Right lobe of liver (tissue), 4 donors: ENCODE measurements around the gene ART4.

Experiments used
- POLR2A ChIP-seq: fragments of 450-650 bp; IDR thresholded peaks from one replicate; pipeline ENCODE4 v1.6.1; 2017; ENCODE audit warnings: antibody characterized with exemption, mild to moderate bottlenecking
- TF ChIP-seq, protein P1 (sequence below), 4 donors: fragments of 200-600 bp in 3 of 4; fragments of 450-650 bp in 1 of 4; IDR thresholded peaks; one replicate each; pipeline versions ENCODE4 v1.5.1 to v1.8.0; 2016 to 2022; ENCODE audit warnings: antibody characterized with exemption in 4 of 4, mild to moderate bottlenecking in 2 of 4
- donor health status: DM: no; HTN: no; CAD: no.
- donor health status: DM: no; HTN: no; CAD: no.
- donor health status: DM: no; HTN: yes; CAD: no.

DNA sequence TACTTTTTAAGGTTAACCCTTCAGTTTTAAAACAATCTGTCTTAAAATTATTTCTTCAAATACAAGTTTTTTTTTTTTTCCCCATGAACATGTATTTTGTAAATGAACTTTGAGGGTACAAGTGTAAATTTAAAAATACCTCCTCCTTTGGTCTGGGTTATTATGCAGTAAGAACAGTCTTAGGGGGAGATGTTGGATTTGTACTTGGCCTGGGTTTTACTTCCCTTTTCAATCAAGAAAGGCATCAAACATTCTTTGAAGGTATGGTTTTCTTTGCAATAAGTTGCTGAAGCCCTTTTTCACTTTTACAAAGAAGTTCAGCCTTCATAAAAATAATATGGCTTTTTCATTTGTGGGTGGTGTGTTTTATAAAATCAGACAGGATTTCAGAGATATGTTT lies 60.6 kb downstream of the ART4 start:
- TF ChIP-seq, protein P1, sequence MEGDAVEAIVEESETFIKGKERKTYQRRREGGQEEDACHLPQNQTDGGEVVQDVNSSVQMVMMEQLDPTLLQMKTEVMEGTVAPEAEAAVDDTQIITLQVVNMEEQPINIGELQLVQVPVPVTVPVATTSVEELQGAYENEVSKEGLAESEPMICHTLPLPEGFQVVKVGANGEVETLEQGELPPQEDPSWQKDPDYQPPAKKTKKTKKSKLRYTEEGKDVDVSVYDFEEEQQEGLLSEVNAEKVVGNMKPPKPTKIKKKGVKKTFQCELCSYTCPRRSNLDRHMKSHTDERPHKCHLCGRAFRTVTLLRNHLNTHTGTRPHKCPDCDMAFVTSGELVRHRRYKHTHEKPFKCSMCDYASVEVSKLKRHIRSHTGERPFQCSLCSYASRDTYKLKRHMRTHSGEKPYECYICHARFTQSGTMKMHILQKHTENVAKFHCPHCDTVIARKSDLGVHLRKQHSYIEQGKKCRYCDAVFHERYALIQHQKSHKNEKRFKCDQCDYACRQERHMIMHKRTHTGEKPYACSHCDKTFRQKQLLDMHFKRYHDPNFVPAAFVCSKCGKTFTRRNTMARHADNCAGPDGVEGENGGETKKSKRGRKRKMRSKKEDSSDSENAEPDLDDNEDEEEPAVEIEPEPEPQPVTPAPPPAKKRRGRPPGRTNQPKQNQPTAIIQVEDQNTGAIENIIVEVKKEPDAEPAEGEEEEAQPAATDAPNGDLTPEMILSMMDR (IDR thresholded peaks at IDR 0.05), result no peak
- no peak for TF ChIP-seq POLR2A
